ENCODE data around the gene TGFB1I1.

- TF ChIP-seq, protein P1, sequence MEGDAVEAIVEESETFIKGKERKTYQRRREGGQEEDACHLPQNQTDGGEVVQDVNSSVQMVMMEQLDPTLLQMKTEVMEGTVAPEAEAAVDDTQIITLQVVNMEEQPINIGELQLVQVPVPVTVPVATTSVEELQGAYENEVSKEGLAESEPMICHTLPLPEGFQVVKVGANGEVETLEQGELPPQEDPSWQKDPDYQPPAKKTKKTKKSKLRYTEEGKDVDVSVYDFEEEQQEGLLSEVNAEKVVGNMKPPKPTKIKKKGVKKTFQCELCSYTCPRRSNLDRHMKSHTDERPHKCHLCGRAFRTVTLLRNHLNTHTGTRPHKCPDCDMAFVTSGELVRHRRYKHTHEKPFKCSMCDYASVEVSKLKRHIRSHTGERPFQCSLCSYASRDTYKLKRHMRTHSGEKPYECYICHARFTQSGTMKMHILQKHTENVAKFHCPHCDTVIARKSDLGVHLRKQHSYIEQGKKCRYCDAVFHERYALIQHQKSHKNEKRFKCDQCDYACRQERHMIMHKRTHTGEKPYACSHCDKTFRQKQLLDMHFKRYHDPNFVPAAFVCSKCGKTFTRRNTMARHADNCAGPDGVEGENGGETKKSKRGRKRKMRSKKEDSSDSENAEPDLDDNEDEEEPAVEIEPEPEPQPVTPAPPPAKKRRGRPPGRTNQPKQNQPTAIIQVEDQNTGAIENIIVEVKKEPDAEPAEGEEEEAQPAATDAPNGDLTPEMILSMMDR (IDR thresholded peaks at IDR 0.05; ENCODE audit: low read depth, low read length): no peak
- no peak for TF ChIP-seq MYC (IDR thresholded peaks at IDR 0.05; ENCODE audit: low read depth, low read length)
- TF ChIP-seq POLR2A (IDR thresholded peaks at IDR 0.05; ENCODE audit: extremely low read depth, insufficient read length): no peak
Measured at GRCh38 chr16:31508706-31509195, 36.8 kb downstream of the TGFB1I1 start.
